HG03108 (cell line): ENCODE data around the gene SDR39U1.

ENCODE experiments used
- ATAC-seq: cut with Tn5 transposase; IDR thresholded peaks from one replicate; pipeline ENCODE4 v1.9.1; 2021; ENCODE audit warnings: moderate library complexity; ENCODE audit not compliant: unreplicated experiment

SDR39U1 gene

GRCh38 chr14:24443053-24443665, 583 bp upstream of the SDR39U1 start:
- no peak for ATAC-seq

GRCh38 chr14:24441904-24442239, 704 bp downstream of the SDR39U1 start:
- no peak for ATAC-seq

GRCh38 chr14:24441485-24441884, 1.1 kb downstream of the SDR39U1 start:
- no peak for ATAC-seq

GRCh38 chr14:24440606-24441399, 1.8 kb downstream of the SDR39U1 start:
- no peak for ATAC-seq

GRCh38 chr14:24439830-24440605, 2.6 kb downstream of the SDR39U1 start:
- no peak for ATAC-seq

GRCh38 chr14:24439257-24439656, 3.3 kb downstream of the SDR39U1 start:
- no peak for ATAC-seq

GRCh38 chr14:24438223-24439097, 4.1 kb downstream of the SDR39U1 start:
- ATAC-seq, result no peak

- no peak for ATAC-seq
Measured at GRCh38 chr14:24437736-24438067, 4.9 kb downstream of the SDR39U1 start.

GRCh38 chr14:24437020-24437735, 5.4 kb downstream of the SDR39U1 start:
- no peak for ATAC-seq

- no peak for ATAC-seq
Measured at GRCh38 chr14:24436355-24437019, 6.1 kb downstream of the SDR39U1 start.

- ATAC-seq, result no peak
Measured at GRCh38 chr14:24435998-24436354, 6.6 kb downstream of the SDR39U1 start.

GRCh38 chr14:24435192-24435810, 7.3 kb downstream of the SDR39U1 start:
- ATAC-seq, result no peak

GRCh38 chr14:24434676-24435075, 7.9 kb downstream of the SDR39U1 start:
- no peak for ATAC-seq

GRCh38 chr14:24434036-24434435, 8.5 kb downstream of the SDR39U1 start:
- no peak for ATAC-seq

GRCh38 chr14:24432259-24433131, 10.1 kb downstream of the SDR39U1 start:
- no peak for ATAC-seq

- peak; percentile 38 for ATAC-seq
Measured at GRCh38 chr14:24431569-24432258, 10.9 kb downstream of the SDR39U1 start.

GRCh38 chr14:24430682-24431568, 11.7 kb downstream of the SDR39U1 start:
- ATAC-seq, result peak; percentile 31
